SHP77 treated with DMSO at 0.1 percent for 48 hours (cell line): ENCODE results near the gene GATA5.

Experiments used
- DNase-seq: peaks from one replicate; lab custom pipeline; 2025; lab: John Stamatoyannopoulos, UW

Gene GATA5

GRCh38 chr20:62454904-62455636 lies 20.7 kb downstream of the GATA5 start:
- no peak for DNase-seq

- DNase-seq: no peak
These were observed 22.5 kb downstream of the GATA5 start for GRCh38 chr20:62453186-62453808.

GRCh38 chr20:62452475-62453095 lies 23.2 kb downstream of the GATA5 start:
- no peak for DNase-seq

GRCh38 chr20:62451970-62452369 lies 23.8 kb downstream of the GATA5 start:
- no peak for DNase-seq

DNA sequence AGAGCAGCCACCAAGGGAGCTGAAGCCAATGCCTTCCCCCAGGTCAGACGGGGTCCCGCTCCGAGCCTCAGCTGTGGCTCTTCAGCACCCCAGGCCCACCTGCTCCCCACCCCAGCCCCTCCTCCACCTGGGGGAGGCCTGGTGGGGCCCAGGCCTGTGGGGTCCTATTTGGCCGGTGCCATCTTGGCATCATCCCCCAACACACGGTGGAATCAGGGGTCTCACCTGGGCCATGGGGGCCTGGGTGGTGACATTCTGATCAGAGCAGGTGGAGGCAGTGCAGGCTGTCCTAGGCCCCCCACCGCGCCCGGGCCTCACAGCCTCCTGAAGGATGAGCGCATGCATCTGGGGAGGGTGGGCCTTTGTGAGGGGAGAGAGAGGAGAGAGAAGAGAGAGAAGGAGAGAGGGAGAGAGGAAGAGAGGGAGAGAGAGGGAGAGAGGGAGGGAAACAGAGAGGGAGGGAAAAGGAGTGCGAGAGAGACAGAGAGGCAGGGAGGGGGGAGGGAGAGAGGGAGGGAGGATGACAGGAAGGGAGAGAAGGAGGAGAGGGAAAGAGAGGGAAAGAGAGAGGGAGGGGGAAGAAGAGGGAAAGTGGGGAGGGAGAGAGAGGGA lies 24.5 kb downstream of the GATA5 start:
- DNase-seq: no peak

GRCh38 chr20:62449951-62450691 lies 25.7 kb downstream of the GATA5 start:
- DNase-seq: no peak

DNA sequence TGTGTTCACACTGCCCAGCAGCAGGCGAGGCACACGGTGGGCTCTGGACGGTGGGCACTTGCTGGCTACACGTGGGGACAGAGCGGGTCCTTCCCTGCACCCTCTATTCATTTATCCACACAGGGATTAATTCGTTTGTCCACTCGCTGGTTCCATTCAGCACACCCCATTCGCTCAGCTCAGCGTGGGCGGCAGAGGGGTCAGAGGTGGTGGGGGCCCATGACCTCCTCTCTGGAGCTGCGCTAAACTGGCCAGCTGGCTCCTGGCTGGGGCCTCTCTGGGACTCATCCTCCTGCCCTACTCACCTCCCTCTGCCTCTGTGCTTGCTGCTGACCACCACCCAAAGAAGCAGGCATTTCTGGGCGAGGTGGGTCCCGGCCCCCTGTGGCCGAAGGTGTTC lies 27.0 kb downstream of the GATA5 start:
- DNase-seq: no peak

- DNase-seq: no peak
These were observed 27.8 kb downstream of the GATA5 start for GRCh38 chr20:62448038-62448437.

GRCh38 chr20:62446888-62447869 lies 28.6 kb downstream of the GATA5 start:
- no peak for DNase-seq

DNA sequence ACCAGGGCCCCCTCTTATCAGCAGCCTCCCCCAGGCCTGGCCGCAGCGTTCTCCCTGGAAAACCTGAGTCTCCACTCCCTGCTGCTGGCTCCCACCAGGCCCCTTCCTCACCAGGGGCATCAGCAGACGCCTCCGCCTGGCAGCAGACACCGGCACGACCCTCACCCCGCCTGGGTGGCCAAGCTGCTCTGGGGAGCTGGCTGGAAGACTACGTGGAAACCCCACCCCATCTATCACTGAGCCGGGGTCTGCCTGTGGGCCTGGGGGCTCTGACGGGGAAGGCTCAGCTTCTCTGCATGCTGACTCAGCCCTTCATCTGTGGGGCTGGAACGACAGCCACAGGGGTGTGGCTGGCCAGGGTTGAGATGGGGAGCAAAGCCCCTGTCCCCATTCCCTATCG lies 29.3 kb downstream of the GATA5 start:
- no peak for DNase-seq

DNA sequence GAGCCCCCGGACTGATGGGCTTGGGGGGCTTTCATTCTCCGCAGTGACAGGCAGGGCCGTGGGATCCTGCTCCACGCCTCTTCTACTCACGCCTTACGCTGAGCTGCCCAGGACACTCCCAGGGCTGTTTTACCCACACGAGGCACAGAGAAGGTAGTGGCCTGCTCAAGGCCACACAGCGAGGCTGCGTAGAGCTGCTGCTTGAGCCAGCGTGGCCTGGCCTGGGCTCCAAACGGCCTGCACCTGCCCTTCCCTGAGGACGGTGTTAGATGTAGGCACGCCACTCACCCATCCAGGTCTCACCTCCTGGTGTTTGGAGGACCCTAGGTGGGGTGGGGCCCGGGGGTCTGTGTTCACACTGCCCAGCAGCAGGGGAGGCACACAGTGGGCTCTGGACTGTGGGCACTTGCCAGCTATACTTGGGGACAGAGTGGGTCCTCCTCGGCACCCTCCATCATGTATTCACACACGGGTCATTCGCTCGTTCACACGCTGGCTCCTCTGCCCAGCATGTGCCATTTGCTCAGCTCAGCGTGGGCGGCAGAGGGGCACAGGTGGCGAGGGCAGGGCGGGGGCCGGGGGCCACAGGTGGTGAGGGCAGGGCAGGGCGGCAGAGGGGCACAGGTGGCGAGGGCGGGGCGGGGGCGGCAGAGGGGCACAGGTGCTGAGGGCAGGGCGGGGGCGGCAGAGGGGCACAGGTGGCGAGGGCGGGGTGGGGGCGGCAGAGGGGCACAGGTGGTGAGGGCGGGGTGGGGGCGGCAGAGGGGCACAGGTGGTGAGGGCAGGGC lies 30.0 kb downstream of the GATA5 start:
- no peak for DNase-seq

- no peak for DNase-seq
These were observed 31.5 kb downstream of the GATA5 start for GRCh38 chr20:62444286-62444685.

DNA sequence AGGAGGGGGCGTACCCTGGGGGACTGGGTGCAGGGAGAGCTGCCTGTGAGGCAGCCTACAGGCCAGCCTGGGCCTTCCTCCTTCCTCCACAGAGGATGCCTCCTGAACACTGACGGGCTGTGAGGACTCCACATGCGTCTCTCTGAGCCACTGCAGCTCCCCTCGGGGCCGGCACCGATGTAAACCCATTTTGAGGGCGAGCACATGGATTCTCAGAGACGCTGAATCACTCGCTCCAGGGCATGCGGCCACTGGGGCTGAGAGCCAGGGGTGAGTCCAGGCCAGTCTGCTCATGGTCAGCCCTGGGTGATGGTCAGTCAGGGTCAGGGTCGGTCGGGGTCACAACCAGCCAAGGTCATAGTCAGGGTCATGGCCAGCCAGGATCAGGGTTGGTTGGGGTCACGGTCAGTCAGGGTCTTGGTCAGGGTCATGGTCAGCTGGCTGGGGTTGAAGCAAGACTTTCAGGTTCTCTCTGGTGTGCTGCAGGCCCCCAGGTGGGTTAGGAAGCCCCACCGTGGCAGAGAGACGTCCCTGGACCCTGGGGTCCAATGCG lies 33.7 kb downstream of the GATA5 start:
- no peak for DNase-seq

GRCh38 chr20:62439218-62439617 lies 36.6 kb downstream of the GATA5 start:
- DNase-seq: no peak

DNA sequence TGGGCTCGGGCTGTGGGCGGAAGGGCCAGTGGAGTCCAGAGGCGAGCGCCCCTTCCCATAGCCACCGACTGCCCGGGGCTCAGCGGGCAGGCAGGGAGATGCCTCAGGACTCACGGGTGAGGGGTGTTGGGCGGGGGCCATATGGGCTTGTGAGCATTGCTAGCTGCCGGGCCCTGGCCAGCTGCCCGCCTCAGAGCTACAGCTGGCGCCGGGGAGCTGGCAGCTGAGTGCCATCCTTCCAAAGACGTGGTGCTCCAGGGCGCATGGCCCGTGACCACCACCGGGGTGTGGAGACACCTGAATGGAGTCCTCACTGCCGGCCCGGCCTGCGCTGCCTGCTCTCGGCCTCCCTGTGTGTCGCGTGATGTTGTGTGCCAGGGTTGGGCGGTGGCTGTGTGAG lies 37.9 kb downstream of the GATA5 start:
- peak; percentile 50 for DNase-seq

DNA sequence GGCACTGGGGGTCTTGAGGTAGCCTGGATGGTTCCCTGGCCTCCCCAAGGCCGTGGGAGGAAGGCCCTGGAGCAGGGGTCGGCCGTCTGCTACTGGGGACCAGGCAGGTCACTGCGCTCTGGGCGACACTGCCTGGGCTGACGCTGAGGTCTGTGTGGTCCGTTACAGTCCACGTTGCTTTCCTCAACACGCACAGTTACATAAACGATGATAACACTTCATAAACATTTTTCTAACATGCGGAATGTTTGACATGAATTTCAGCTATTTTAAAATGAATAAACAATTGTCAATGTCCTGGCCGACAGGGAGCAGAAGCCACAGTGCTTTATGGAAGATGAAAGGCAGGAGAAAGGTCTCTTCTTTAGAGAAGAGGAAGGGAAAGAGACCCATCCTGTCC lies 38.3 kb downstream of the GATA5 start:
- no peak for DNase-seq

- DNase-seq: no peak
These were observed 39.1 kb downstream of the GATA5 start for GRCh38 chr20:62436692-62437091.

DNA sequence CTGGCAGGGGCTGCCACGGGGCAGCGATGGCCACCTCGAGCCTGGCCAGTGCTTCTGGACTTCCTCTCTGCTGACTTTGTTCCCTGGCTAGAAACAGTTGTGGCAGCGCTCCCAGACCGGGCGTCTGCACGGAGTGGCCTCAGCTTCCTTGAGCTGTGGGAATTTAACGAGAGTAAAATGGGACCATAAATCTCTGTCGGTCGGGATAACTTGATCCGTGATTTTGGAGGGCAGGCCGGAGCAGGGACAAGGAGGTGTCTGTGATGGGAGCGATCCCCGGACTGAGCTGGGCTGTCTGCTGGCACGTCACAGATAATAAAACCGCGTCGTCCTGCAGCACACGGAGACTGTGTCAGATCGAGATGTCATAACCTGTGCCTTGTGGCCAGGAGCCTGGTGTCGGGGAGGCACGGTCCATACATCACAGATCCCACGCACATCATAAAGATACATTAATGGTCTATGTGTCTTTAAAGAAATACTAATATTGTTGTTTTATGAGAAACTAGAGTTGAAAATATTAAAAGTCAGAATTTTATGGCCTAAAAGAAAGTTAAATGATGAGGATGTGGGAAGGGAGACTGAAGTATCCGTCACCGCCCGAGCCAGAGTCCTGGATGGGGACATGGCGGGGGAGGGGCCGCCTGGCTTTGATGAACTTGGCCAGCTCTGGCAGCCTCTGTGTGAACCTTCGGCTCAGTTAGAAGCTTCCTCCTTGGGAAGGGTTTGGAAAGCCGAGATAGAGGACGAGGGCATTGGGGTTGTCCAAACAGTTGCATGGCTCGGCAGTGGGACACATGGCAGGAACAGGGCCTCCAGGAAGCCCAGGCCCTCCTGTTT lies 41.9 kb downstream of the GATA5 start:
- no peak for DNase-seq

DNA sequence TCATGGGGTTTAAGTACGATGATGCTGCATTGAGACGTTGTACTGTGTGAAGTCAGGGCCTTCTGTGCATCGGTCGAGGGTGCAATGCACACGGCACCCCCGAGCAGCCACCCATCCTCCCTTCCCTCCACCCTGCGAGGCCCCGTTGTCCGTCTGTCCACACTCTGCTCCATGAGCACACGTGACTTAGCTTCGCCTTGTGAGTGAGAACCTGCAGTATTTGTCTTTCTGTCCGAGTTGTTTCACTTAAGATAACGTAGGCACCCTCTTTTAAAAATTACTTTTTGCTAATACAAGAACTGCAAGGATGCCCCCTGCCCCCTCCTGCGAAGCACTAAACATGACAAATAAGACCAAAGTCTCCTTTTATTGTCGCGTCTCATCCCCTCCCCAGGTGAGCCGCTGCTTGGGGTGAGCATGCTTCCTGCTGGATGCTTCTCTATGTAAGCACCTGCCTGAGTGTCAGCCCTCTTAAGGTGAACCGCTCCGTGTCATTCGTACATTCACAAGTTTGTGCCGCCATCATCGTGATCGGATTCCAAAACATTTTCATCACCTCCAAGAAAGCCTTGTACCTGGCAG lies 44.8 kb downstream of the GATA5 start:
- DNase-seq: no peak
